ENCODE measurements around the gene HPGD. TPM values are rescaled to one million over a fixed set of nuclear protein-coding genes. Genes with fewer than 3 reads are reported as not detected.

HPGD gene
- 6.1 TPM for polyA plus RNA-seq (ENCODE audit: insufficient read length)

DNA sequence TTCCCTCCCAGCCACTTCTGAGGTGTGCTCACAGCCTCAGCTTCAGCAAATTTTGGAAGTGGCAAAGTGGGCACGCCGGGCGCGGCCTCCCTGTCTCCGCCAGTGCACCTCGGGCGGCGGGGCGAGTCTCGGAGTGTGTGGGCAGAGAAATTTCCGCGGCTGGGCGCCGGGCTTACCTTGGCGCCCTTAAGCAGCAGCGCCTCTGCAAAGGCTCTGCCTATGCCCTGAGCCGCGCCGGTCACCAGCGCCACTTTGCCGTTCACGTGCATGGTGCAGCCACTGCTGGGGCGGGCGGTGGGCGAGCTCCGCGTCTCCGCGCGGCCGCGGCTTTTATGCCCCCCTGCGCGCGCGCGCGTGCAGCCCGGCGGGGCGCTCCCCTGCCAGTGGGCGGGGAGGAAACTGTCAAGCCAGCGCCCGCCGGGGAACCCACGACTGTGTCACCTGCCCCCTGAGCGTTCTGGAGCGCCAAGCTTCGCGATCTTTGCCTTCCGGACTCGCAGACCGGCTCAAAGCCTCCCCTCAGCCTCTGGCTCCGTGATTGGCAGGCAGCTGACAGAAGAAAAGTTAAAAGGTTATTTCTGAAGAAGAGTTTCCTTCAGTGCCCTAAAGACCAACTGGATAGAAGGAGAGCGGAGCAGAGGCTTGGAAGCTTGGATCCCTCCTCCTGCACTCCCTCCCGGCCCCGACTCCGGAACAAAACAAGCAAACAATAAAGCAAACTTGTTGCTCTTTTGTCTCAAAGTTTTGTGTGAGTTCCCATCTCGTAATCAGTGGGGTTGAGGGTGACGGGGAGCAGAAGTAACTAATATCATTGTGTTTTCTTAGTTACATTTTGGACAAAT is at the start of gene HPGD:
HPGD (minus strand) TSS at position 306 of the 842 bp plus-strand sequence; CDS start at position 269, 37 bp downstream.
- DNase-seq: peak; percentile 45

DNA sequence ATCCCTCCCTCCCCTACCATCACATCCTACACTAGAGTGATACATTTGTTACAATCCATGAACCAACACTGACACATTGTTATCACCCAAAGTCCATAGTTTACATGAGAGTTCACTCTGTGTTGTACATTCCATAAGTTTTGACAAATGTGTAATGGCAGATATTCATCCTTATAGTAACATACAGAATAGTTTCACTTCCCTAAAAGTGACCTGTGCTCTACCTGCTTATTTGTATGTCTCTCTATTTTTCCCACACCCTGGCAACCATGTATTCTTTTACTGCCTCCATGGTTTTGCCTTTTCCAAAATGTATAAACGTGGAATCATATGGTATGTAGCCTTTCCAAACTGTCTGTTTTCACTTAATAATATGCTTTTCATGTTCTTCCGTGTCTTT is 42.2 kb upstream of the HPGD start:
- DNase-seq: no peak

DNA sequence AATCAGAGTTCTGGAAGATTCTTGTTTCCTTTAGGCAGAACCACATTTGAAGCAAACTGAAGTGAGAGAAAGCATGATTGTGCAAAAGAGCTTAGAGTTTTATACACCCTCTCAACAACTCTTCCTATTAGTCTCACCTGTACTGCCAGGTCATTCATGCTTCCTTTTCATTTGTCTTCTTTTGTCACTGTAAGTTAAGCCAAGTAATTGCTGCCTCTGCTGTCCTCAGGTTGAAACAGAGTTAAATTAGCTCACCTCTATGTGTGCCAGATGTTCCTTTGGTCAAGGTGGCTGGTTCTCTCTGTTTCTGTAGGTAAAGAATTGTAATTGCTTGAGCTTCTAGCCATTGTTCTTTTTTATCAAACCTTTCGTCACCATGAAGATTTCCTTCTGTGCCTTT is 41.1 kb upstream of the HPGD start:
- no peak for DNase-seq

DNA sequence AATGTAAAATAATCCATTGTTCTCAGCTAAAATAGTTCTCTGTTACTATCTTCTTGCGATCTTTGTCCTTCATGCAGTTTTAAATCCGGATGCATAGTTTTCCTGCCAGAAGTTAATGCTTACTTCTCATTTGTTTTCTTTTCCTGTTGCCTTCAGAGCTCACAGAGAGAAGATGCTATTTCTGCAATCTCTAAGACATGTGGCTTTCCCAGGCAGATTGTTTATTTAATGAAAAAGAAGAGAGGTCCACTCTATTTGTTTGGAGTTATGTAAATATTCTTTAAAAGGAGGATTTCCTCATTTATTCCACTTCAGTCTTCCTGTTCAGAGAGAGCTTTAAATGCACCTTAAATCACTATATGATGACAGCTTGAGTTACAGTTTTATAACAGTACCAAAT is 39.3 kb upstream of the HPGD start:
- DNase-seq: peak; percentile 6

DNA sequence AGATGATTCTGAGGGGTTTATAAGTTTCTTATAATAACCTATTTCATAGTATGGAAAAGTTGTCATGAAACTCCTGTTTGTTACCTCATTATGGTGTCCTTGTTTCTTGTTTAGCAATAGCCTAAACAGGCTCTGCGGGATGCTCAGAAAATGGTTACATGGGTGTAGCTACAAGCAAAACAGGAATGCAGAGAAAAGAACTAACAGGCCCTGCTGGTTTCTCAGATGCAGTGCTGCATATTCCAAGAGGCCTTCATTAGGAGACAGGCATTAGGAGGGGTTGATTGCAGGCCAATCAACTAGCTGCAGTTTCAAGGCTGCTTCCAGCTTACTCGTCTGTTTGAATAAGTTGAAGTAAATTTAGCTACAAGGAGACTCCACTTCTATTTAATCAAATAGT is 37.6 kb upstream of the HPGD start:
- no peak for DNase-seq

DNA sequence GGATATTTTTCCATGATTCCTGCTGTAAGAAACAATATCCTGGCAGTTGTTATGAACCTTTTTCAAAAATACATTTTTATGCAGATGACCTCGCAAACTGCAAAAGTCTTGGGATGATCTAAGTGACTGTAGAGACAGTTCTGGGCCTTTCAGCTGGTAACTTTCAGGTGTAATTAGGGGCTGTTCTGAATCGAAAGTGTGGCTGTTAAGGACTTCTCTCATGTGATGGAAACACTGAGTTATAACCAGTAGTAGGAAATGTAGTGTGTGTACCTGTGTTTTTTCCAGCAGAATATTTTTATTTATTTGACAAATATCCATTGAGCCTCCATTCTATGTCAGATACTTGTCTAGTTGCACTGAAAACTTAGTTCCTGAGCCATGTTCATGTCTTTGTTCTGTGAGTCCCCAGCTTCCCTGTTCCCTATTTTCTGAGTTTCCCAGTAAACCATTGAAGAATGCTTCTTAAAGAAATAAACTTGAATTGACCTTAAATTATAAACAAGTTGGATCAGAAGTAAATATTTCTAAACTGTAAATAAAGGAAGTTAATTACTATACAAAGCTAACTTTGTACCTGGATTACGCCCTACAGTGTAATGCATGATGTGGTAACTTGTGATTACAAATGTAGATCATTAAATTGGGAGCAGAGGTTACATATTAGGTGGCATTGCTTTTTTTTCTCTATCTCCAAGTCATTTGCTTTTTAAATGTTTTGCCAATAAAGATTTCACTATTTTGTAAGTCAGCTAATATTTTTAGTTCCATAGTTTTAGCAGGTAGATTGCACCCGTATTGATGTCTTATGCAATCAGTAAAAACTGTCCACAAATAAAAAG is 33.7 kb upstream of the HPGD start:
- no peak for DNase-seq

DNA sequence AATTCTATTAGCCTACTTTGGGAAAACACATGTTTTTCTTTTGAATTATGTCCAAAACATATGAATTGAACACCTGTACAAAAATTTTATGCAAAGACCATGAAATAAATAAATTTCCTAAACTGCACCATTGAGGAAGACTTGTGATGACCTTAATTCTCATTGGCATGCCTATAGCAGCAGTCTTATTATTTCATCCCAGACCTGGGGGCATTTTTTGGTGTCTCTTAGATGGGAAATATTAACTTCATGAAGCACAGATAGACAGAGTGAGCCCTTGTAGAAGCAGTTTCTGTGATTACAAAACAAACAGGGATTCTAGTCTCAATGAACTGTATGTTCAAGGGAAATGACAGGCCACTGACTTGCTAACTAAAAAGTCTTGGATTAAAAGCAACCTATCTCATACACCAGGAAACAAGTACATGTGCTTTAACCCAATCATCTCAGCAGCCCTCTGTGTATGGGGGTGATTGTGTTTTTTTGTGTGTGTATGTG is 32.0 kb upstream of the HPGD start:
- DNase-seq: peak; percentile 15

DNA sequence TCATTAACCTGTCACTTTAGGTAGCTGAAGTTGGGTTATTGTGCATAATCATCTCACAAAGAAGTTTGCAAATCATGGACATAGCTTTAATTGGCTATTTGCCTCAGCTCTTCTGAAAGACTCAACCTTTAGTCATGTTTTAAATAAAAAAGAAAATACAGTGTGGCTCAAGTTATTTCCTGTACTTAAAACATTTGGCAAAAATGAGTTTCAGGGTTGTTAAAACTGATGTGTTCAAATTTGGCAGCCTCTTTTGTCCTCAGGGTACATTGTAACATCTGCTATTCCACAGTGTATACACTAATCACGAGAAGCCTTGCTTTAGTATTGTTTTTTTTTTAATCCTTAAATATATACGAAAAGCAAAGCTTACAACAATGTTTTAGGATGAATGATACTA is 31.5 kb upstream of the HPGD start:
- DNase-seq: peak; percentile 32

DNA sequence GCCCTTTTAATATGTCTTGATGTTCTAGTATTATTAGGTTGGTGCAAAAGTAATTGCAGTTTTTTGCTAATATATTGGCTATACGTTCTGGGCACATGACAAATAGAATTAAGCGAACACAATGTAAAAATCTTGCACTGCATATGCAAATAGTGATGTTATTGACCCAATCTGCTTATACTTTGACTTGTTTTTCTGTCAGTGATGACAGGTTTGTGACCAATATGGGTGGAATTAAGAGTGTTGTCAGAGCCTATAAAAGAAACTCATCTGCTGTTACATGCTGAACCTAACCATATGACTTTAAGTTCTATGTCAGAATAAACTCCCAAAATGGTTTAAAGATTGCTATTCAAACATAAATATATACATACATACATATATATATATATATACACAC is 30.7 kb upstream of the HPGD start:
- DNase-seq: peak; percentile 7

DNA sequence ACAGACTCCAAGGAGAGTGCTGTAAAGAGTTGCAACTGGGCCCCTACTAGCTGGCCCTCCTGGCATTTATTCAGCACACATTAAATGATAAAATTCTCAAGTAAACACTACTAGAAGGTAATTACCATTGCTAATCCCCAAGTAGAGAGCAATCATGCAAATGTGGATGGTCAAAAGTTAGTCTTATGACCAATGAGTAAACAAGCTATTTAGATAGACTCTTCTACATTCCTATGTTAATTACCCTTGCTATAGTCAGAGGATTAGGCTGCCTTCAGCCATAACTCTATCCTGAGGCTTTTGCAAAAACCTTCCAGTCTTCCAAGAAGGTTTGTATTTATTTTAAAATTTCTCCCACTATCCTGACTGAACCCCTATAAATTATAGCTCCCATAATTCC is 28.3 kb upstream of the HPGD start:
- DNase-seq: no peak

DNA sequence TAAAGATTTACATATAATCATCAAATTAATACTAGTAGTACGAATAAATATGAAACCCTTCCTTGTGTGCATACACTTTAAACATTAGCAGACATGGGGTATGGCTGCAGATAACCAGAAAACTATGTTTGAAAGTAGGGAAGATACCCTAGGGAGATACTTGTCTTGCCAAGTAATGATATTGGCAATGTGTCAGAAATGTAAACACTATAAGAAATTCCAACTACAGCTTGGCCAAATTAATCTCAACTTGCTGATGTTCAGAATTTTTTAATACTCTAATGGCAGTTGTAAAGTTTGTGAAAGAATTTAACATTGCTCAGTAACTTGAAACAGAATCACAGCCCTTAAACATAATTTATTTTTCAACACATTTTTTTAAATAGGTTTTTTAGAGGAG is 27.4 kb upstream of the HPGD start:
- DNase-seq: peak; percentile 22

DNA sequence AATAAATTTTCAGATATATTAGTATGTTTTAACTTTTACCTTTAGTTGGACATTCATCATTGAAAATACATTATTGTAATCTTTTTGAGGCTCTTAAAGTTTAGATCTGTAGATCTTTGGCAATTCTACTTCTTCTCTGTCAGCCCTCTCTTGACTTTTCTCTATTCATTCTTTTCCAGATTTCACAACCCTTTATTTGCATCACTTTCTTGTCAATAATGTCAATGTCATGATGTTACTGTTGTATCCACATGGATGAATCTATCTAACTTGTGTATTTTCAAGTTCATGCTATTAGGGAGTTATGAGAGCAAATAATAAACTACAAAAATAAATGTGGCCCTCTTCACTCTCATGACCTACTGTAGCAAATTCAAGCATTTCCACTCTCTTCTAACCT is 23.0 kb upstream of the HPGD start:
- DNase-seq: no peak

DNA sequence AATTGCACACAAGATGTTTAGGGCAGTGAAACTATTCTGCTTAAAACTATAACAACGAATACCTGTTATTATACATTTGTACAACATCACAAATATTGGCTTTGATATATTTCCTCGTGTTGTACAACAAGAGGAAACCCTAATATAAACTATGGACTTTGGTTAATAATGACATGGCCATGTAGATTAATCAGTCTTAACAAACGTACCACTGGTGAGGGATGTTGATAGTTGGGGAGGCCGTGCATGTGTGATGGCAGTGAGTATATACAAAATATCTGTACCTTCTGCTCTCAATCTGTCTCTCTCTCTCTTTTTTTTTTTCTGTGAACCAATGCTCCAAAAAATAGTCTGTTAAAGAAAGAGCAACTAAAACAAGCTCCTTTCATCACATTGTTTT is 22.2 kb upstream of the HPGD start:
- DNase-seq: no peak

DNA sequence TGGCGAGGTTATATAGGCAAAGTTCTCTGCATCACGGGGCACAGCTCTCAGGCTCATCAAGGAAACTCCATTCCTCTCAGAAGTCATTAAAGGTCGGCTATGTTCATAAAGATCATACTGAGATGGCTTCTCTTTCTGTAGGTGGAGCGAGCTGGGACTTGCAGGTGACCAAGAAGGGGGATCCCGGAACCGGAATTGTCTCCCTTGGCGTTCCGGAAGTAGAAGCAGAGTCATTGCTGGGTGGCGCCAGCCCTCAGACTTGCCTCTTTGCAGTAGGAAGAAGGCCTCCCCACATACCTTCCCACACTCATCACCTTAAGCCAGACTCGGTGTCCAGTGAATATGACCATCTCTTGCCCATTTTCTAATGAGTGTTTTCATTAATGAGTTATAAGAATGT is 17.9 kb upstream of the HPGD start:
- no peak for DNase-seq

DNA sequence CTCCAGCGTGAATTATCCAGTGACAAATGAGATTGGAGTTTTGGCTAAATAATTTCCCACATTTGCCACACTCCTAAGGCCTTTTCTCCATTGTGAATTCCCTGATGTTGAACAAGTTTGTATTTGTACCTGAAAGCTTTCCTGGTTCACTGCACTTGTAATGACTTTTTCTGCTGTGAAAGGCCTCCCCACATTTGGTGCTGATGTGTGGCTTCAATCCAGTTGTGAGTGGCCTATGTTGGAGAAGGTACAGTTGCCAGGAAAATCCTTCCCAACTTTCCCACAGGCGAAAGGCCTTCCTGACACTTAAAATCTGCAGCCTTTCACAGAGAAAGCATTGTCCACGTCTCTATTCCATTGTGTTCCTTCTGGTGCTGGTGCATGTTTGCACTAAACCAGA is 17.3 kb upstream of the HPGD start:
- DNase-seq: no peak

DNA sequence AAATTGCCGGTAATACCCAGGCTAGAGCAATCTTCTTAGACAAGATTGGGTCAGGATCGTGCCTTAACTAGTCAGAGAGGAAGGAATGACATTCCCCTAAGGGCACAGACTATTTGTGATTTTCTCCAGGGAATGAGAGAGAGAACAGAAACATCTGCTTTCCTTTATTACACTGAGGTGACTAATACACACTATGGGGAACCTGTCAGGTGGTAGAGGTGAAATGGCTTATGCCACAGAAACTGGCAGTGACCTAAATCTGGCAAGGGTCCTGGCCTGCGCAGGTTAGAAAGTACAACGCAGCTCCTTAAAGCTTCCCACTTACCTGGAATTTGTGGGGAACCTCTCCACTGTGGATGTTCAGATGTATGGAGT is 16.6 kb upstream of the HPGD start:
- no peak for DNase-seq

DNA sequence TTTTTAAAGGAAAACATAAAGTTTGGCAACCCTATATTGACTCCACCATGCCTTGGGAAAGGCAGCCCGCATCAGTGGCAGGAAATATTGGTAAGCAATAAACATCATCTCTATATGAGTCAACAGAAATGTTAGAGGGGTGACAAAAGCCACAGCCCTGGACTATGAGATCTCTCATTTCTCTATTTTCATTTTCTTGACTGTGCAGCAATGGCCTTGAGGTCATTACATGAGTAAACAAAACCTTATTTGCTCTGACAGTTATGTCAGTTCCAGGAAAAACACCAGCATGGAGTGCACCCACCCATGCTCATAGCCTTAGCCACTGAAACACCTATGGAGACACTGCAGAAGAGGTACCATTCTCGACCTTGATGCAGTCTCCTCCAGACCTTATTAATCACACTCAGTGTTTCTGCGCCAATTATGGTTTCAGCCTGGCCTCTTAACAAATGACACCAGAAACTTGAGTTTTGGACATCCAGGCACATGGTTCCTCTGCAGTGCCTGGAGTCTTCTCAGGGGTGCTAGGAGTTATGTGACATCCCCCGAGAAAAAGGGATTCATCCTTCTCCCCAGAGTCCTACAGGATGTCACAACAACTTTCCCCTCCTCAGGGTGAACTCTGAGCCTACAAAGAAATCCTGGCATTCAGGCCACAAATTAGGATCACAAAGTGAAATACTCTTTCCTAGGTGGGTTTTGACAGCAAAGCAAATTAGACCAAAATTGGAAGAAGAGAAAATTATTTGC is 16.0 kb upstream of the HPGD start:
- no peak for DNase-seq

DNA sequence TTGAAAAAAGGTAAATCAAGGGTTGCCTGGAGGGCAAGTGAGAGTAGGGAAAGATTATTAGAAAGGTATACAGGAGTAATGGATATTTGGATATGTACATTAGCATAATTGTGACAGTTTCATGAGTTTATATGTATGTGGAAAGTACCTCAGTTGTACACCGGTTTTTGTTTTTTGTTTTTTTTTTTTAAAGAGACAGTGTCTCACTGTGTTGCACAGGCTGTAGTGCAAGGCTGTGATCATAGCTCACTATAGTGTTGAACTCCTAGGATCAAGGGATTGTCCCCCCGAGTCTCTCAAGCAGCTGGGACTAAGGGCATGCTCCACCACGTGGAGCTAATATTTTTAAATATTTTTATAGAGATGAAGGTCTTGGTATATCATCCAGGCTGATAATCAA is 15.3 kb upstream of the HPGD start:
- DNase-seq: no peak

DNA sequence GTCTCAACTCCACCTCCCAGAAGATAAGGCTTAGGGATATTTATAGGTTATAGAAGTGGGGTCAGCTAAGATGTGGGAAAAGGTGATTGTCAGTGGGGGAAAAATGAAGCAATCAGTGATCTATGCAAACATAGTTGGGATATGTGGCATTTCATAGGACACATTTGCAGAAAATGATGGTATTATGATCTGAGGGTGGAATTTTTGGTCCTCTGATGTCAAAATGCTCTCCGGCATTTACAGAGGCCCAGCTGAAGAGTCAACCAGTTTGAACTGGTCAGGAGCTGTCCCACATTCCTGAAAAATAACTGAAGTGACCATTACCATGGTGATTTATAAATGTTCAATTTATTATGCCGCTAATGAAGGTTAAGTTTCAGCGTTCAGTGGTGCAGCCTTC is 12.2 kb upstream of the HPGD start:
- no peak for DNase-seq

DNA sequence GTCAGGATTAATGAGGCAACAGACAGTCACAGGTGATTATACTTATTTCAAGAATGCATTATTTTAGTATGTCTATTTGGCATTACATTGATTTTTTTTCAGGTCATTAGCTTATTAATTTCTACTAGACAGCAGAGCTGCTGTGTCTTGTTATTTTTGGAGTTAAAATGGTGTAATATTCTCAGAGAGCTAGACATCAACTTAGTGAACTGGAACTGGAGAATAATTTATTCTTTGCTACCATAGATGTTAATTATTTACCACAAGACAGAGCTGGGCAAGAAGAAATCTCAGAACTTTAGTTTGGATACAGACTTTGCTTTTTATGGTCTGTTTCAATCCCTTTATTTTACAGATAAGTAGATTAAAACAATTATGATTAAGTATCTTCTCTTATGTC is 10.2 kb upstream of the HPGD start:
- DNase-seq: no peak

DNA sequence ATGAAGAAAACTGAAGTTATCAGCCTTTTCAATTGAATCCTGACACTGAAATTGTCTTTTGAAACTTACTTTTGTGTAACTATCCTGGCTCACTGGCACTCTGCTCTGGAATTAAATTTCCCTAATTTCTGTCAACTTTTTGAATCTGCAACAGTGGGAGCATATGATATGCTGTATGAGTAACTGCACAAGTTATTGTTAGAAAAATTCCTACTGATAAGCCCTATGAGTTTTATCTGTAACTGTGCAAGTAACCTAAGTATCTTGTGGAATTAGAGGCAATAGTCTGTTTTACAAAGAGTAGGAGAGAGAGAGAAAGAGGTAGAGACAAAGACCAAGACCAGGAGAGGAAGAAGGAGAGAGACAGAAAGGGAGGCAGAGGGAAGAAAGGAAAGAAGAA is 9.2 kb upstream of the HPGD start:
- no peak for DNase-seq

DNA sequence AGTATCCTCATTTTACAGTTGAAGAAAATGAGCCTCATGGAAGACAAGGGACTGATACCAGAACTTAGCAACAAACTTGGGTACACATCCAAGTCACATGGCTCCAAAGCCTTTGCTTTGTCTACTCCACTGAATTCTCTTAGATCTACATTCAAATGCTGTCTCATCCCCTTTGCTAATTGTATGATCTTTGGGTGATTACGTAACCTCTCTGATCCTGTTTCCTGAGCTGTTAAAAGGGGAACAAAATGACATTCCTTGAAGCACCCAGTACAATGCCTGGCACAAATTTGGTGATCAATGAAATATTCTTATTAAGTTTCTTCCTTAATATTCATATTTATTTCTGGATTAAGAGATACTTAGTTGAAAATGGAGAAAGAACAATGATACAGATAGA is 5.9 kb upstream of the HPGD start:
- DNase-seq: no peak

DNA sequence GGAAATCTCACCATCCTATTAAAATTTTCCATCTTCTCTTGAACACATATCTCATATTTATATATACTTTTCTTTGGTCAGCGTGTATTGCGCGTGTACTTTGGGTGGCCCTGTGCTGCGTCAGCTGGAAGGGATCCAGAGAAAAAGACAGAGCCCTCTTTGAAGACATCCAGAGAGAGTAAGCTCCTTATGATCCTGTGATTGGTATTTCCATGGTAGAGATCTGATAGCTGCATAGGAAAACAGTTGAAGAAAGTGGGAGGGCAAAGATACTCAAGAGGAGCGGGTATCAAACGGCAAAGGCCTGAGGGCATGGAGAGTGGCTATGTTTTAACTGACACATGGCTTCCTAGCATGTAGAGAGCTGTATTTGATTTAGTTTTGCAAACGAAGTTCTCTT is 4.4 kb upstream of the HPGD start:
- DNase-seq: no peak

Data from hindlimb muscle (tissue), 1 donor.